HepG2 (cell line): Measurements from ENCODE around the gene EMC9. TPM values are rescaled to one million over a fixed set of nuclear protein-coding genes. Genes with fewer than 3 reads are reported as not detected.
A peak's percentile ranks its signal among the peaks of the same experiment; 100 is the strongest.

ENCODE experiments used
- CENPT ChIP-seq: sonication (generic); formaldehyde crosslinking; IDR thresholded peaks from 2 replicates; pipeline ENCODE4 v1.8.0; 2022; ENCODE audit warnings: low read depth, mild to moderate bottlenecking, moderate library complexity, missing genetic modification reagents
- HIC2 ChIP-seq: sonication (generic); formaldehyde crosslinking; IDR thresholded peaks from 2 replicates; pipeline ENCODE4 v1.9.0; 2022; ENCODE audit warnings: low read depth, missing genetic modification reagents
- JDP2 ChIP-seq: sonication (generic); formaldehyde crosslinking; IDR thresholded peaks from 2 replicates; pipeline ENCODE4 v1.8.1; 2022; ENCODE audit warnings: missing genetic modification reagents, borderline replicate concordance
- KLF15 ChIP-seq: sonication (generic); formaldehyde crosslinking; IDR thresholded peaks from 2 replicates; pipeline ENCODE4 v1.8.1; 2023; ENCODE audit warnings: borderline replicate concordance, mild to moderate bottlenecking, inconsistent platforms, missing genetic modification reagents, mixed read lengths
- MXD4 ChIP-seq: IDR thresholded peaks from 2 replicates; pipeline ENCODE4 v1.6.1; 2016; ENCODE audit warnings: mild to moderate bottlenecking, missing biosample characterization, missing genetic modification reagents
- NCOR1 ChIP-seq: fragments of 200-600 bp; sonication (generic); IDR thresholded peaks from 2 replicates; pipeline ENCODE4 v1.7.0; 2017; ENCODE audit warnings: antibody characterized with exemption, low read length, borderline replicate concordance
- PRMT3 ChIP-seq: sonication (generic); formaldehyde crosslinking; IDR thresholded peaks from 2 replicates; pipeline ENCODE4 v1.8.1; 2022; ENCODE audit warnings: low read depth, mild to moderate bottlenecking, moderate library complexity, missing genetic modification reagents, borderline replicate concordance
- ZFP90 ChIP-seq: sonication (generic); formaldehyde crosslinking; IDR thresholded peaks from 2 replicates; pipeline ENCODE4 v1.8.0; 2022; ENCODE audit warnings: missing genetic modification reagents, mild to moderate bottlenecking, inconsistent platforms, borderline replicate concordance
- ZNF280B ChIP-seq: sonication (generic); formaldehyde crosslinking; IDR thresholded peaks from 2 replicates; pipeline ENCODE4 v1.5.0; 2020; ENCODE audit warnings: missing genetic modification reagents, mild to moderate bottlenecking, borderline replicate concordance
- ZNF292 ChIP-seq: sonication (generic); formaldehyde crosslinking; IDR thresholded peaks from 2 replicates; pipeline ENCODE4 v1.8.1; 2022; ENCODE audit warnings: mild to moderate bottlenecking, low read depth, missing genetic modification reagents, borderline replicate concordance
- ZNF317 ChIP-seq: sonication (generic); formaldehyde crosslinking; IDR thresholded peaks from 2 replicates; pipeline ENCODE4 v1.5.0; 2020; ENCODE audit warnings: mild to moderate bottlenecking, missing genetic modification reagents
- ZNF564 ChIP-seq: sonication (generic); formaldehyde crosslinking; IDR thresholded peaks from 2 replicates; pipeline ENCODE4 v1.8.1; 2023; ENCODE audit warnings: mild to moderate bottlenecking, missing genetic modification reagents
- ZNF780A ChIP-seq: sonication (generic); formaldehyde crosslinking; IDR thresholded peaks from 2 replicates; pipeline ENCODE4 v1.8.0; 2022; ENCODE audit warnings: mild to moderate bottlenecking, missing genetic modification reagents, moderate library complexity
- ZSCAN12 ChIP-seq: sonication (generic); formaldehyde crosslinking; IDR thresholded peaks from 2 replicates; pipeline ENCODE4 v1.9.0; 2021; ENCODE audit warnings: mild to moderate bottlenecking, missing genetic modification reagents
- polyA plus RNA-seq, 8 experiments: library from polyadenylated mRNA; depleted of rRNA in 3 of 8; stranded (reverse) in 7 of 8; unstranded in 1 of 8; fragments of >200 nt; fragmentation: Illumina TruSeq in 4 of 8; extraction: Trizol in 4 of 8; gene quantifications; 2 replicates each; pipeline versions ENCODE4 v1.2.1 to v1.2.3, GENCODE V29; 2011 to 2016; ENCODE audit warnings: low read depth in 4 of 8, missing spikeins in 1 of 8, mixed read lengths in 1 of 8; ENCODE audit not compliant: insufficient read depth in 1 of 8
- total RNA-seq, 5 experiments: library from RNA; depleted of rRNA; stranded (reverse); fragments of >200 nt; fragmentation: Illumina TruSeq; extraction: Trizol; gene quantifications; 2 replicates each; pipeline ENCODE4 v1.2.3, GENCODE V29; 2016; ENCODE audit warnings: low read depth in 1 of 5
- TF ChIP-seq, protein P1 (sequence below): sonication (generic); formaldehyde crosslinking; IDR thresholded peaks from 2 replicates; pipeline ENCODE4 v1.9.0; 2021; ENCODE audit warnings: missing genetic modification reagents, mild to moderate bottlenecking, borderline replicate concordance
- TF ChIP-seq, protein P2 (sequence below): sonication (generic); formaldehyde crosslinking; conservative IDR thresholded peaks from 2 replicates; pipeline ENCODE4 v1.8.1; 2023; ENCODE audit warnings: missing genetic modification reagents
- TF ChIP-seq, protein P3 (sequence below): sonication (generic); formaldehyde crosslinking; IDR thresholded peaks from 2 replicates; pipeline ENCODE4 v1.4.0; 2020; ENCODE audit warnings: missing genetic modification reagents, borderline replicate concordance

EMC9 gene
- total and polyA plus RNA-seq, 2 of the 13 experiments (the other 11 are each of a cell fraction or from before 2014, with no cell fraction given), result 60.5 to 78.7 TPM

DNA sequence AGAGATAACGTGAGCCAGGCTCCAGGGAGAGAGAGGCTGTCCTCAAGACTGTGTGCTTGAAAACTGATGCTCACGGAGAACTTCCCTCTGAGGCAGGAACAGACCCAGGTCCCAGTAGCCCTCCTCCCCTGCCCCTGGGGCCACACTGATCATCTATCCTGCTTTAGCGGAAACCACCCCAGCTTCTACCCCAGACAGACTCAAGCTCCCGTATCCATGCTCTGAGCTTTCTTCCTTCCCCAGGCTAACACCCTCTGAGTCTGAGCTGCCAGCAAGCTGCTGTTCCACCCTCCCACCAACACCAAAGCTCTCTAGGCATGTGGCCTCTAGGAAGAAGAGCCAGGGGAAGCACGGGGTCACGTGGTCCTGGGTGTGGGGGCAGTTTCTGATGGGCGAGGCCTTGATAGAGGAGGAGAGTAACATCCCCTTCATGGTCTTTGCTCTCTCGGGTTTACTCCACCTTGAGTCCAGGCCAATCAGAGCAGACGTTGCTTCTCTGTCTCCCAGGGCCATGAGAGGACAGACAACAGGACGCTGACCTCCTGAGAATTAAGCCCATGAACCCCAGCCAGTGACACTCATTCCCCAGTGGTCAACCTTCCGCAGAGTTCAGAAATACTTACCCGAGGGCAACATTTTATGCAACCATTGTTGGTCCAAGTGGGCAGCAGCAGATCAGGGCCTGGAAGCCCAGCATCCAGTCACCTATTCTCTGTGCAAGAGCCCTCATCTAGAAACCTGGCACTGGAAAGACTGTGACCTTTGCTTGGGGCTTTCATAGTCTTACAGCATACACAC lies 45.9 kb downstream of the EMC9 start (continued):
- TF ChIP-seq HIC2 (CRISPR knock-in tag) (peak; percentile 97), NCOR1 (peak; percentile 97), MXD4 (peak; percentile 99), ZNF280B (no peak), ZSCAN12 (peak; percentile 56; the same call in 1 of the 2 replicates), ZNF780A (CRISPR knock-in tag) (no peak), ZNF317 (CRISPR knock-in tag) (peak; percentile 91), KLF15 (CRISPR knock-in tag) (peak; percentile 94), JDP2 (CRISPR knock-in tag) (no peak), ZNF292 (CRISPR knock-in tag) (peak; percentile 89; the same call in 1 of the 2 replicates), PRMT3 (no peak), CENPT (no peak), ZNF564 (CRISPR knock-in tag) (no peak), ZFP90 (CRISPR knock-in tag) (peak; percentile 81)
- TF ChIP-seq, protein P1, sequence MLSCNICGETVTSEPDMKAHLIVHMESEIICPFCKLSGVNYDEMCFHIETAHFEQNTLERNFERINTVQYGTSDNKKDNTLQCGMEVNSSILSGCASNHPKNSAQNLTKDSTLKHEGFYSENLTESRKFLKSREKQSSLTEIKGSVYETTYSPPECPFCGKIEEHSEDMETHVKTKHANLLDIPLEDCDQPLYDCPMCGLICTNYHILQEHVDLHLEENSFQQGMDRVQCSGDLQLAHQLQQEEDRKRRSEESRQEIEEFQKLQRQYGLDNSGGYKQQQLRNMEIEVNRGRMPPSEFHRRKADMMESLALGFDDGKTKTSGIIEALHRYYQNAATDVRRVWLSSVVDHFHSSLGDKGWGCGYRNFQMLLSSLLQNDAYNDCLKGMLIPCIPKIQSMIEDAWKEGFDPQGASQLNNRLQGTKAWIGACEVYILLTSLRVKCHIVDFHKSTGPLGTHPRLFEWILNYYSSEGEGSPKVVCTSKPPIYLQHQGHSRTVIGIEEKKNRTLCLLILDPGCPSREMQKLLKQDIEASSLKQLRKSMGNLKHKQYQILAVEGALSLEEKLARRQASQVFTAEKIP (CRISPR knock-in tag), result no peak
- TF ChIP-seq, protein P2, sequence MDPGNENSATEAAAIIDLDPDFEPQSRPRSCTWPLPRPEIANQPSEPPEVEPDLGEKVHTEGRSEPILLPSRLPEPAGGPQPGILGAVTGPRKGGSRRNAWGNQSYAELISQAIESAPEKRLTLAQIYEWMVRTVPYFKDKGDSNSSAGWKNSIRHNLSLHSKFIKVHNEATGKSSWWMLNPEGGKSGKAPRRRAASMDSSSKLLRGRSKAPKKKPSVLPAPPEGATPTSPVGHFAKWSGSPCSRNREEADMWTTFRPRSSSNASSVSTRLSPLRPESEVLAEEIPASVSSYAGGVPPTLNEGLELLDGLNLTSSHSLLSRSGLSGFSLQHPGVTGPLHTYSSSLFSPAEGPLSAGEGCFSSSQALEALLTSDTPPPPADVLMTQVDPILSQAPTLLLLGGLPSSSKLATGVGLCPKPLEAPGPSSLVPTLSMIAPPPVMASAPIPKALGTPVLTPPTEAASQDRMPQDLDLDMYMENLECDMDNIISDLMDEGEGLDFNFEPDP, result no peak
- TF ChIP-seq, protein P3, sequence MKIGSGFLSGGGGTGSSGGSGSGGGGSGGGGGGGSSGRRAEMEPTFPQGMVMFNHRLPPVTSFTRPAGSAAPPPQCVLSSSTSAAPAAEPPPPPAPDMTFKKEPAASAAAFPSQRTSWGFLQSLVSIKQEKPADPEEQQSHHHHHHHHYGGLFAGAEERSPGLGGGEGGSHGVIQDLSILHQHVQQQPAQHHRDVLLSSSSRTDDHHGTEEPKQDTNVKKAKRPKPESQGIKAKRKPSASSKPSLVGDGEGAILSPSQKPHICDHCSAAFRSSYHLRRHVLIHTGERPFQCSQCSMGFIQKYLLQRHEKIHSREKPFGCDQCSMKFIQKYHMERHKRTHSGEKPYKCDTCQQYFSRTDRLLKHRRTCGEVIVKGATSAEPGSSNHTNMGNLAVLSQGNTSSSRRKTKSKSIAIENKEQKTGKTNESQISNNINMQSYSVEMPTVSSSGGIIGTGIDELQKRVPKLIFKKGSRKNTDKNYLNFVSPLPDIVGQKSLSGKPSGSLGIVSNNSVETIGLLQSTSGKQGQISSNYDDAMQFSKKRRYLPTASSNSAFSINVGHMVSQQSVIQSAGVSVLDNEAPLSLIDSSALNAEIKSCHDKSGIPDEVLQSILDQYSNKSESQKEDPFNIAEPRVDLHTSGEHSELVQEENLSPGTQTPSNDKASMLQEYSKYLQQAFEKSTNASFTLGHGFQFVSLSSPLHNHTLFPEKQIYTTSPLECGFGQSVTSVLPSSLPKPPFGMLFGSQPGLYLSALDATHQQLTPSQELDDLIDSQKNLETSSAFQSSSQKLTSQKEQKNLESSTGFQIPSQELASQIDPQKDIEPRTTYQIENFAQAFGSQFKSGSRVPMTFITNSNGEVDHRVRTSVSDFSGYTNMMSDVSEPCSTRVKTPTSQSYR, result peak; percentile 96
